ENCODE results near the gene CBX2. TPM values are rescaled to one million over a fixed set of nuclear protein-coding genes. Genes with fewer than 3 reads are reported as not detected.

The CBX2 gene
- total and polyA plus RNA-seq, 7 experiments from 2014 or later = 0.24 to 4.4 (median 0.41) TPM; not detected in 1

DNA sequence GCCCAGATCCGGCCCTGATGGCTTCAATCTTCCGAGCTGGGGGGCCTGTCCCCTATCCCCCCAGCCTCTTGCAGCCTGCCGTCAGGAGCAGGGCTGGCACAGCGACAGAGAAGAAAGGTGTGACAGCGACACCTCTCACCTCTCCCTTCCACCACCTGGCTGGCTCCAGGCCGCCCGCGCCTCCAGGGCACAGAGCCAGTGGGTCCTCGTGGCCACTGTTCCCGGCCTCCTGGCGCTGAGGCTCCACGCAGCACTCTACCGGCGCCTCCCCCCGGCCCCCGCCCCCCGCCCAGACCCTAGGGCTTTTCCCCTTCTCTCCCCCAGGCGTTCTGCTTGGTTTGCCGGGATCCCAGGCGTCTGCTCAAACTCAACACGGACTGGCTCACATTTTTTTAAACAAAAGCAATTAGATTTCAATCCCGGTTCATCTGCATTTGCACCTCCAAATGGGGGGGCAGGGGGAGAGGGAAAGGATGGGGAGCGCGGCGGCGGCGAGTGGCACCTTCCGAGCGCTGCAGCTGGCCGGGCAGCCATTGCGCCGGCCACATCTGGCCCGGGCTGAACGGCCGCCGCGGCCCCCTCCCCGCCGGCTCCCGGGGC is 31.7 kb downstream of the CBX2 start:
- Mint-ChIP-seq H3K4me3 (peak overlapping the region in 2 of 10 donors; percentile 42 to 45), H3K4me1 (peaks cover 21 to 47% (median 39%) of the 10 kb centered on the region in 7 donors), H3K27me3 (peaks cover 60 to 82% (median 67%) of the 10 kb centered on the region in 5 donors), H3K9me3 (peaks cover 0 to 9% (median 0%) of the 10 kb centered on the region in 11 donors), H3K36me3 (peaks cover 0 to 5% (median 0%) of the 10 kb centered on the region in 5 donors), H3K27ac (no peak overlapping the region)
- DNase-seq (no peak), ATAC-seq (no peak)
- ChIA-PET CTCF (no interaction called here), POLR2A (interaction anchor here (0.9 to 6.4 kb wide), 6 partner anchors 8 to 31 kb away, joined by 3 to 51 read pairs (median 4); partner anchors contain the start of genes CBX4 and CBX8)
- Histone ChIP-seq H3K27ac (ENCODE audit: low read depth, low read length) (no peak overlapping the region), H3K27me3 (ENCODE audit: control insufficient read depth in 2 of 2, insufficient read depth in 2 of 2, low read length in 2 of 2) (peaks cover 39 to 74% of the 10 kb centered on the region in 2 donors), H3K4me1 (ENCODE audit: control insufficient read depth in 2 of 2, insufficient read depth in 2 of 2, low read length in 2 of 2) (peaks cover 24 to 40% of the 10 kb centered on the region in 2 donors), H3K36me3 (ENCODE audit: control insufficient read depth in 2 of 3, insufficient read depth in 3 of 3, low read length in 3 of 3) (no peaks in the 10 kb centered on the region), H3K4me3 (ENCODE audit: low read length) (no peak overlapping the region), H3K9me3 (ENCODE audit: control insufficient read depth in 2 of 3, low read length in 3 of 3) (no peaks in the 10 kb centered on the region)
- intact Hi-C loops (cut with micrococcal nuclease) = loop anchor here (1.0 to 10.0 kb wide), 8 partner anchors 12 to 1703 kb away; partner anchors contain the start of genes CBX8 (in 2 of the 2), ACTG1 (in 1 of the 2), BAHCC1 (in 1 of the 2) and CBX2 (in 1 of the 2)

DNA sequence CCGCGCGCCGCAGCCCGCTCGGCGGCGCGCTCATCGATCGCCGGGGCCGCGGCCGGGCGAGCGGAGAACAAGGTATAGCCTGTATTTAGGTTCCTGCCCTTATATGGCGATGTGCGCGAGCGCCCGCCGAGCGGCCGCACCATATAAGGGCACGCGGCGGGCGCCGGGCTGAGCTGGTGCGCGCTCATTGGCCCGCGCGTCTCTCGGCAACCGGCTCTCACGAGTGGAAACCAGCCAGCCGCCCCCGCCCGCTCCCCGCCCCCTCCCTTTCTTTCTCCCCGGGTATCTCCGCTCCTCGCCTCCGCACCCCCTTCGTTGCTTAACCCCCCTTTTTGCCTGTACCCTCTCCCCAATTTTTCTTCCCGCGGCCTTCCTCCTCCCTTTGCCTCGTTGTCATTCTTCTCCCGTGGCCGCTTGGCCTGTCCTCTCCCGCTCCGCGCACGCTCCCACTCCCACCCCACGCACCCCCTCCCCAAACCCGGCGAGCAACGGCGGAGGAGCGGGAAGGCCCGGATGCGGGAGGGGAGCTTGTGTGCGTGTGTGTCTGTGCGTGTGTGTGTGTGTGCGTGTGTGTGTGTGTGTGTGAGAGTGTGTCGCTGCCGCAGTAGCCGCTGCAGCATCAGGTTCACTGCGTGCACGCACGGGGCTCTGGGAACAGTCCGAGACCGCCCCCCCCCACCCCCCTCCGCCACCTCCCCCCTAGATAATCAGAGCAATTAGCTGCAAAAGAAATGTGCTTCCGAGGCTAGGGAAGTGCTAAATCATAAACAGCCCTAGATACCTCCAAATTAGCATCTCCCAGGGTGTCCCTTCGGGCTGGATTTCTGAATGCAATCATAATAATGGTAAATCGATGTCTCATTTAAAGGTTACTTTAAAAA is 32.4 kb downstream of the CBX2 start:
- DNase-seq (peak; percentile 56 to 84 (median 74)), ATAC-seq (peak; percentile 94)
- Histone ChIP-seq H3K4me3 (ENCODE audit: low read length) (no peak overlapping the region), H3K4me1 (ENCODE audit: control insufficient read depth in 2 of 2, insufficient read depth in 2 of 2, low read length in 2 of 2) (peaks cover 23 to 40% of the 10 kb centered on the region in 2 donors), H3K36me3 (ENCODE audit: control insufficient read depth in 2 of 3, insufficient read depth in 3 of 3, low read length in 3 of 3) (no peaks in the 10 kb centered on the region), H3K27me3 (ENCODE audit: control insufficient read depth in 2 of 2, insufficient read depth in 2 of 2, low read length in 2 of 2) (peaks cover 40 to 73% of the 10 kb centered on the region in 2 donors), H3K9me3 (ENCODE audit: control insufficient read depth in 2 of 3, low read length in 3 of 3) (no peaks in the 10 kb centered on the region), H3K27ac (ENCODE audit: low read depth, low read length) (no peak overlapping the region)
- CTCF ChIA-PET = interaction anchor here (0.7 to 1.5 kb wide), 3 partner anchors 13 to 181 kb away, joined by 3 to 9 read pairs (median 4); partner anchors contain the start of gene CBX8
- H3K4me1 Mint-ChIP-seq = peaks cover 18 to 40% (median 32%) of the 10 kb centered on the region in 7 donors
- peak overlapping the region in 4 of 9 donors; percentile 9 to 78 (median 22) for H3K27ac Mint-ChIP-seq
- intact Hi-C loops (cut with micrococcal nuclease) = loop anchor here (1.0 to 10.0 kb wide), 8 partner anchors 13 to 1702 kb away; partner anchors contain the start of genes CBX8 (in 2 of the 2), ACTG1 (in 1 of the 2), BAHCC1 (in 1 of the 2) and CBX2 (in 1 of the 2)
- H3K9me3 Mint-ChIP-seq = peaks cover 0 to 6% (median 0%) of the 10 kb centered on the region in 11 donors
- peaks cover 0 to 4% (median 0%) of the 10 kb centered on the region in 5 donors for H3K36me3 Mint-ChIP-seq
- H3K27me3 Mint-ChIP-seq = peaks cover 53 to 74% (median 59%) of the 10 kb centered on the region in 5 donors
- H3K4me3 Mint-ChIP-seq = peak overlapping the region in 9 of 10 donors; percentile 39 to 75 (median 55)
- POLR2A ChIA-PET = interaction anchor here (0.6 to 6.4 kb wide), 7 partner anchors 9 to 160 kb away, joined by 3 to 51 read pairs (median 8); partner anchors contain the start of genes CBX4 and CBX8

DNA sequence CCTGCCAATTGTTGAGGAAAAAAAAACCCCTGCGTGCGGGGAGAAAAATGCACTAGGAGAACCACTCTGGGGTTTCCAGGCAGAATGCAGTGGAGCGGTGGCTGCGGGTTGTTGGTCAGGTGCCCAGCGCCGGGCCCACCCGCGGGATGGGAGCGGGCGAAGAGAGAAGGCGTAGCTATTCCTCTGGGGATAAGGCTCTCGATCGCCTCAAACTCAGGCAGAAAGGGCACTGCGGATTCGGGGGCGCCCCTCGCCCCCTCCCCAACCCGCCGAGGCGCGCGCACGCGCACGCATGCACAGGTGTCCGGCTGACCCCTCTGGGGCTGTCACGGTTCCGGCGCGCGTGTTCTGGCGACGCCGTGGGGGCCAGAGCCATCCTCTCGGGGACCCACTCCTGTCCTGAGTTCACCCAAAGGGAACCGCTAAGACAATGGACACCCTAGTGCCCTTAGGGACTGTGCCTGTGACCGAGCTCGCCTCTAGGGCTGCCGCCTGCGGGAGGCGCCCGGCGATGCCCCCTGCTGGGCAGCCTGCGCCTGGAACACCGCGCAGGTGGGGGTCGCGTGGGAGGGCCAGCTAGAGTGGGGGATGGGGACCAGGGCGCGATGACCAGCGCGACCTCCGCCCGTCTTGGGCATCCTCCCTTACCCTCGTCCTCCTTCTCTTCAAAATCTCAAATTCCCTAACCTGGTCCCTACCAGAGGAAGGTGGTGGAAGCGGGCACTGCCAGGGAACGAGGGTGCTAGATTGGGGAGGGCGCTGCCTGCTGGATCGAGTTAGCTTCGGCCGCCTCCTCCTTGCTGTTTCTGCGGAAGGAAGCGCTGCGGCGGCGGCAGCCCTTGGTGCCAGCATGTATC is 33.3 kb downstream of the CBX2 start:
- ChIA-PET POLR2A (interaction anchor here (0.9 to 6.4 kb wide), 10 partner anchors 7 to 35 kb away, joined by 3 to 51 read pairs (median 7); partner anchors contain the start of genes CBX4 and CBX8), CTCF (interaction anchor here (0.7 to 1.5 kb wide), 3 partner anchors 14 to 180 kb away, joined by 3 to 9 read pairs (median 4); partner anchors contain the start of gene CBX8)
- Histone ChIP-seq H3K4me3 (ENCODE audit: low read length) (no peak overlapping the region), H3K27me3 (ENCODE audit: control insufficient read depth in 2 of 2, insufficient read depth in 2 of 2, low read length in 2 of 2) (peaks cover 38 to 65% of the 10 kb centered on the region in 2 donors), H3K4me1 (ENCODE audit: control insufficient read depth in 2 of 2, insufficient read depth in 2 of 2, low read length in 2 of 2) (peaks cover 23 to 43% of the 10 kb centered on the region in 2 donors), H3K36me3 (ENCODE audit: control insufficient read depth in 2 of 3, insufficient read depth in 3 of 3, low read length in 3 of 3) (no peaks in the 10 kb centered on the region), H3K9me3 (ENCODE audit: control insufficient read depth in 2 of 3, low read length in 3 of 3) (no peaks in the 10 kb centered on the region), H3K27ac (ENCODE audit: low read depth, low read length) (no peak overlapping the region)
- ATAC-seq (peak; percentile 38), DNase-seq (peak in 1 of 9 donors; percentile 39)
- H3K9me3 Mint-ChIP-seq = peaks cover 0 to 2% (median 0%) of the 10 kb centered on the region in 11 donors
- peak overlapping the region in 5 of 9 donors; percentile 12 to 79 (median 48) for H3K27ac Mint-ChIP-seq
- peaks cover 18 to 39% (median 32%) of the 10 kb centered on the region in 7 donors for H3K4me1 Mint-ChIP-seq
- intact Hi-C loops (cut with micrococcal nuclease) = loop anchor here (1.0 to 10.0 kb wide), 6 partner anchors 27 to 1701 kb away; partner anchors contain the start of genes ACTG1 (in 1 of the 2), BAHCC1 (in 1 of the 2) and CBX2 (in 1 of the 2)
- H3K27me3 Mint-ChIP-seq = peaks cover 50 to 70% (median 55%) of the 10 kb centered on the region in 5 donors
- H3K4me3 Mint-ChIP-seq = peak overlapping the region; percentile 46 to 75 (median 68)
- peaks cover 0 to 4% (median 0%) of the 10 kb centered on the region in 5 donors for H3K36me3 Mint-ChIP-seq

DNA sequence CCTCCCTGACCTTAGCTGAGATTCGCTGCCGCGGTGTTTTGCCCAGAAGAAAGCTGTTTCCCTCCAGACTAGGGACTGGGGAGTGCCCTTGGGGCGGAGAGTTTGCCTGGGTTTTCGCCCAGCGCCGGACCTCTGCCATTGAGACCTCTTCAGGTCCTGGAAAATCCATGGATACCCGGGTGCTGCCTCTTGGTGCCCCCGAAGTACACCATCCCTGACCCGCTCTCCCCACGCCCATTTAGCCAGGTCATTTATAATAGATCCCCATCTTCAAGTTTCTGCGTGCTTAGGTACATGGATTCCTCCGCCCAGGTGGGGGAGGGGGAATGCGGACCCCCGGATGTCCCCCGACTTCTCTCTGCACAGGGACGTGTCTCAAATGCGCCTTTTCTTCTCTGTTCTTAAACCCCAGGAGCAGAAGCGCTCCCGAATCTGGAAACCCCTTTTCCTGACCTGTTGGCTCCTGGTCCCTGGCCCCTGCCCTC is 34.0 kb downstream of the CBX2 start:
- ATAC-seq = no peak

More for the DNA sequence above, 34.0 kb downstream of the CBX2 start:
- Mint-ChIP-seq H3K27ac (peak overlapping the region in 7 of 9 donors; percentile 12 to 79 (median 58)), H3K9me3 (peaks cover 0 to 2% (median 0%) of the 10 kb centered on the region in 11 donors), H3K36me3 (peaks cover 0 to 4% (median 0%) of the 10 kb centered on the region in 5 donors), H3K4me1 (peaks cover 18 to 41% (median 32%) of the 10 kb centered on the region in 7 donors), H3K4me3 (peak overlapping the region; percentile 34 to 72 (median 62)), H3K27me3 (peaks cover 49 to 70% (median 54%) of the 10 kb centered on the region in 5 donors)
- Histone ChIP-seq H3K27me3 (ENCODE audit: control insufficient read depth in 2 of 2, insufficient read depth in 2 of 2, low read length in 2 of 2) (peaks cover 40 to 65% of the 10 kb centered on the region in 2 donors), H3K4me1 (ENCODE audit: control insufficient read depth in 2 of 2, insufficient read depth in 2 of 2, low read length in 2 of 2) (peaks cover 23 to 43% of the 10 kb centered on the region in 2 donors), H3K27ac (ENCODE audit: low read depth, low read length) (no peak overlapping the region), H3K4me3 (ENCODE audit: low read length) (no peak overlapping the region), H3K36me3 (ENCODE audit: control insufficient read depth in 2 of 3, insufficient read depth in 3 of 3, low read length in 3 of 3) (no peaks in the 10 kb centered on the region), H3K9me3 (ENCODE audit: control insufficient read depth in 2 of 3, low read length in 3 of 3) (no peaks in the 10 kb centered on the region)
- no peak for DNase-seq
- ChIA-PET CTCF (interaction anchor here (0.9 to 1.5 kb wide), 3 partner anchors 23 to 66 kb away, joined by 3 to 9 read pairs (median 4); partner anchors contain the start of gene CBX4), POLR2A (interaction anchor here (0.9 to 6.4 kb wide), 12 partner anchors 8 to 35 kb away, joined by 3 to 51 read pairs (median 6); partner anchors contain the start of genes CBX4 and CBX8)
- intact Hi-C loops (cut with micrococcal nuclease) = loop anchor here (1.0 to 10.0 kb wide), 6 partner anchors 26 to 1700 kb away; partner anchors contain the start of genes ACTG1 (in 1 of the 2), BAHCC1 (in 1 of the 2) and CBX2 (in 1 of the 2)
